OCI-LY7 (cell line): ENCODE data around the gene PPP2R3B.

ENCODE experiments used
- EZH2phosphoT487 ChIP-seq: fragments of 200-600 bp; sonication (generic); IDR thresholded peaks from 2 replicates; pipeline ENCODE4 v1.6.1; 2018; ENCODE audit warnings: low read depth, borderline replicate concordance, mild to moderate bottlenecking, mixed run types, antibody characterized with exemption, low read length, moderate library complexity, mixed read lengths
- TF ChIP-seq, protein P1 (sequence below): fragments of 200-600 bp; sonication (generic); conservative IDR thresholded peaks from 2 replicates; pipeline ENCODE4 v1.5.1; 2014; ENCODE audit warnings: mild to moderate bottlenecking, antibody characterized with exemption, low read length, moderate library complexity, mixed read lengths

DNA sequence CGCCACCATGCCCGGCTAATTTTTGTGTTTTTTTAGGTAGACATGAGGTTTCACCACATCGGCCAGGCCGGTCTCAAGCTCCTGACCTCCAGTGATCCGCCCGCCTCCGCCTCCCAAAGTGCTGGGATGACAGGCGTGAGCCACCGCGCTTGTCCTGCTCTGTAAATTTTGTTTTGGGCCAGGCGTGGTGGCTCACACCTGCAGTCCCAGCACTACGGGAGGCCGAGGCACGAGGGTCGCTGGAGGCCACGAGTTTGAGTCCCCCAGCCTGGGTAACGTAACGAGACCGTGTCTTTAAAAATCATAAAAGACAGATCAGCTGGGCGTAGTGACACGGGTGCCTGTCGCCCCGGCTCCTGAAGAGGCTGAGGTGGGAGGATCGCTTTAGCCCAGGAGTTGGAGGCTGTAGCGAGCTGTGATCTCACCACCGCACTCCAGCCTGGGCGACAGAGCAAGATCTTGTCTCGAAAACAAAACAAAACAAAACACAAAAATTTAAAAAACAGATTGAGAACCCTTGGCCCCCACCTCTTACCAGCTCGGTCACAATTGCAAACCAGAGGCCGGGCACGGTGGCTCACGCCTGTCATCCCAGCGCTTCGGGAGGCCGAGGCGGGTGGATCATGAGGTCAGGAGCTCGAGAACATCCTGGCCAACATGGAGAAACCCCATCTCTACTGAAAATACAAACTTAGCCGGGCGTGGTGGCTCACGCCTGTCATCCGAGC, 34.0 kb upstream of the PPP2R3B start:
- TF ChIP-seq, protein P1, sequence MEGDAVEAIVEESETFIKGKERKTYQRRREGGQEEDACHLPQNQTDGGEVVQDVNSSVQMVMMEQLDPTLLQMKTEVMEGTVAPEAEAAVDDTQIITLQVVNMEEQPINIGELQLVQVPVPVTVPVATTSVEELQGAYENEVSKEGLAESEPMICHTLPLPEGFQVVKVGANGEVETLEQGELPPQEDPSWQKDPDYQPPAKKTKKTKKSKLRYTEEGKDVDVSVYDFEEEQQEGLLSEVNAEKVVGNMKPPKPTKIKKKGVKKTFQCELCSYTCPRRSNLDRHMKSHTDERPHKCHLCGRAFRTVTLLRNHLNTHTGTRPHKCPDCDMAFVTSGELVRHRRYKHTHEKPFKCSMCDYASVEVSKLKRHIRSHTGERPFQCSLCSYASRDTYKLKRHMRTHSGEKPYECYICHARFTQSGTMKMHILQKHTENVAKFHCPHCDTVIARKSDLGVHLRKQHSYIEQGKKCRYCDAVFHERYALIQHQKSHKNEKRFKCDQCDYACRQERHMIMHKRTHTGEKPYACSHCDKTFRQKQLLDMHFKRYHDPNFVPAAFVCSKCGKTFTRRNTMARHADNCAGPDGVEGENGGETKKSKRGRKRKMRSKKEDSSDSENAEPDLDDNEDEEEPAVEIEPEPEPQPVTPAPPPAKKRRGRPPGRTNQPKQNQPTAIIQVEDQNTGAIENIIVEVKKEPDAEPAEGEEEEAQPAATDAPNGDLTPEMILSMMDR, result no peak
- no peak for TF ChIP-seq EZH2phosphoT487
